ENCODE results near the gene MYH7.

MYH7 gene

GRCh38 chr14:23414906-23415820 is 20.3 kb downstream of the MYH7 start:
- H3K27ac ChIP-seq: no peak overlapping the region
- TF ChIP-seq ZFX (IDR thresholded peaks at IDR 0.05; ENCODE audit: borderline replicate concordance) (no peak), CTCF (IDR thresholded peaks at IDR 0.05) (no peak)

- H3K27ac ChIP-seq: no peak overlapping the region
- TF ChIP-seq CTCF (IDR thresholded peaks at IDR 0.05) (no peak), ZFX (IDR thresholded peaks at IDR 0.05; ENCODE audit: borderline replicate concordance) (no peak)
Observed at GRCh38 chr14:23414254-23414653, 21.2 kb downstream of the MYH7 start.

- H3K27ac ChIP-seq: no peak overlapping the region
- no peak for TF ChIP-seq ZFX (IDR thresholded peaks at IDR 0.05; ENCODE audit: borderline replicate concordance)
- no peak for TF ChIP-seq CTCF (IDR thresholded peaks at IDR 0.05)
Observed at GRCh38 chr14:23413681-23414080, 21.8 kb downstream of the MYH7 start.

- H3K27ac ChIP-seq: no peak overlapping the region
- TF ChIP-seq ZFX (IDR thresholded peaks at IDR 0.05; ENCODE audit: borderline replicate concordance): no peak
- TF ChIP-seq CTCF (IDR thresholded peaks at IDR 0.05): no peak
Observed at GRCh38 chr14:23411563-23412525, 23.6 kb downstream of the MYH7 start.

- TF ChIP-seq CTCF (IDR thresholded peaks at IDR 0.05): no peak
- no peak for TF ChIP-seq ZFX (IDR thresholded peaks at IDR 0.05; ENCODE audit: borderline replicate concordance)
Observed at GRCh38 chr14:23409966-23410635, 25.4 kb downstream of the MYH7 start.

GRCh38 chr14:23409475-23409874 is 26.0 kb downstream of the MYH7 start:
- no peak overlapping the region for H3K27ac ChIP-seq
- TF ChIP-seq ZFX (IDR thresholded peaks at IDR 0.05; ENCODE audit: borderline replicate concordance) (no peak), CTCF (IDR thresholded peaks at IDR 0.05) (no peak)

More at GRCh38 chr14:23409966-23410635, 25.4 kb downstream of the MYH7 start:
- no peak overlapping the region for H3K27ac ChIP-seq
